Ureter (tissue), 1 donor: ENCODE measurements around the gene GDAP2. TPM values are rescaled to one million over a fixed set of nuclear protein-coding genes. Genes with fewer than 3 reads are reported as not detected.
"Not testable (repeated sequence)": the region's sequence is repeated elsewhere in the genome, so short reads cannot be mapped to it uniquely, and the experiment has no call there.

Experiments
- DNase-seq: peaks from one replicate; pipeline ENCODE4 v3.0.0-alpha.2; 2020; ENCODE audit warnings: low spot score
- total RNA-seq: library from RNA; stranded (reverse); gene quantifications from one replicate; pipeline ENCODE4 v1.2.4, GENCODE V29; 2023
- donor health status: DM: yes; HTN: yes; CAD: no.

GDAP2 gene
- total RNA-seq, 1 donor from 2014 or later: 37.7 TPM

DNA sequence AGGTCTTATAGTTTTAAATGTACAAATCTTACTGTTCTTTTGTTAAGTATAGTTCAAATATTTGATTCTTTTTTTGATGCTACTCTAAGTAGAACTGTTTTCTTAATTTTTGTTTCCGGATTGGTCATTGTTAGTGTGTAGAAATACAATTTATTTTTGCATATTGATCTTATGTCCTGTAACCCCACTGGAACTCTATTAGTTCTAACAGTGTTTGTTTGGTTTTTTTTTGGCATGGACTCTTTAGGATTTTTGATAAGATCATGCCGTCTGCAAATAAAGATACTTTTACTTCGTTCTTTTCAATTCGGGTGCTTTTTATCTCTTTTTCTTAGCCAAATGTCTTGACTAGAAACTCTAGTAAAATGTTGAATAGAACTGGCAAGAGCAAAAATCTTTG is 26.5 kb downstream of the GDAP2 start:
- no peak for DNase-seq

DNA sequence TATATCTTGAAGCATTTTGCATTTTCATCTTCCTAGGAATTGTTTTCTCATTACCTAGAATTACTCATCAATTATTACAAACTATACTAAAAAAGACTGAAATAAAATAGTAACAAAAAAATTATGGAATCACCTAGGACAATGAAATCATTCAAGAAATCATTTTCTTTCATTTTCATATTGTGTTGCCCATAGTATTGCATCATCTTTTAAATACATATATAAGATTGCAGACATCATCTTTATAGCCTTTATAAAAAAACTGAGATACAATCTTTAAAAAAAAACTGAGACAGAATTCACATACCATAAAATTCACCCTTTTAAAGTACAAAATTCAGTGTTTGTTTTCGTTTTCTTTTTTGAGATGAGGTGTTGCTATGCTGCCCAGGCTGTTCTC is 29.6 kb downstream of the GDAP2 start:
- no peak for DNase-seq

- DNase-seq: no peak
Measured at GRCh38 chr1:117897551-117897950, 31.9 kb downstream of the GDAP2 start.

GRCh38 chr1:117895482-117896114 is 33.8 kb downstream of the GDAP2 start:
- peak; percentile 72 for DNase-seq

- DNase-seq: no peak
Measured at GRCh38 chr1:117894078-117894477, 35.3 kb downstream of the GDAP2 start.

DNA sequence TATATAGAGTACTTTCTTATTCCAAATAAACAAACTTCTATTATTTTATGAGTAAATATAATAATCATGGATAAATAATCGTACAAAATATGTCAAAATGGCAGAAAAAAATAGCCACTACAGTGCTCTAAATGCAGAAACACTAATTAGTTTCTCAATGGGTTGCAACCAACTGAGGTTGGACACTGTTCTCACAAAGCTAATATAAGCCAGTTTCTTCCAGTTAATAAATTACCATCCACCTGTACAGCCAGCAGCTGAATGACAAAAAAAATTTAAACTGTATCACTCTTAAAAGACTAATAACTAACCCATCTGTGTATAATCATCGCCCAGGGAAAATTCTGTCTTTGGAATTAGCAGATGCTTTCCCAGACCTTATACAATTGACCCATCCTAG is 36.9 kb downstream of the GDAP2 start:
- no peak for DNase-seq

DNA sequence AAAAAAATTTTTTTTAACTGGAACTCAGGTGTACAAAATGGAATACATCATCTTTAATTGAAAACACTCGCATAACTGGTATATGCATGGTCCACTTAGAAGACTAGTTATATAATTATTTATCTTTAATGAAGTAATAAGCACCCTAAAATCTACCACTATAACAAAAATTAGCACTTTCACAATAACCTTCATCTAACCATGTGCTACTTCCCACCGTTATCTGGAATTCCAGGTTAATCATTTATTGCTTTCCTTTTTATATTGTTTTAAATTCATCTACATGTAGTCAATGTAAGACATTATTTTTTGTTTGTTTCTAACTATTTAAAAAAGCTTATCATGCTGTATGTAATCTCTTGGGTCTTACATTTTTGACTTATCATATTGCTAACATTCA is 39.0 kb downstream of the GDAP2 start:
- DNase-seq: no peak

GRCh38 chr1:117886101-117886795 is 43.2 kb downstream of the GDAP2 start:
- DNase-seq: no peak

DNA sequence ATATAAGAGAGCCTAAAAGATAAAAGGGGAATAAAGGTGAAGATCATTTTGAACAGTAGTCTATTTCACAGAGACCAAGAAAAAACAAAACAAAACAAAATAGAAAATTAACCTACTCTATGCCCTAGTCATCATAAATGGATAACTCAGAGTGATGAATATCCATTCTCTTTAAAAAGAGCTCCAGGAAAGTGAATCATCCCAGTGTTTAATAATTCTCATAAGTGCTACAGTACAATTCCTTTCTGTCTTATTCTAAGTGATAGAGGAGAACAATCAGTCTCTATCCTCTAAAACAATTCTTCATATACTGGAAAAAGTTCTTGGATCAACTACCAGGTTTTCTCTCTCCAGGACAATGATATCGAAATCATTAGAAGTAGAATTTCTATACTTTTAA is 45.8 kb downstream of the GDAP2 start:
- DNase-seq: no peak

GRCh38 chr1:117879284-117879683 is 50.1 kb downstream of the GDAP2 start:
- DNase-seq: no peak

DNA sequence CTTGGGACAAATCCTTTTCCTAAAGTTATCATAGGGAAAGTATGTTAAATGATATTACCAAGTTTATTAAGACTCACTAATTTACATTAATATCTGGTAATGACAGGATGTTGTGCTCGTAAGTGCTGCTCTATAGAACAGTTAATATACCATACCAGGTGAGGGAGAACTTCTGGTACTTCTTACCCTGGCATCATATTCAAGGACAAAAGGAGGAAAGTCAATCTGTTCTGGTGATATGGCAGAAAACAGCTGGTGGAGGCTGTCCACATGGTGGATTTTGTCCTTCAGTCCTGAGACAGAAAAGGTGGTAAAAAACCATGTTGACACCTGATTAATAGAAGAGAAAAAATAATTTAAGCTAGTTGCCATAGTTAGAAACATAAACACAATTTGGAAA is 51.6 kb downstream of the GDAP2 start:
- no peak for DNase-seq

- DNase-seq: no peak
Measured at GRCh38 chr1:117871013-117871412, 58.4 kb downstream of the GDAP2 start.

DNA sequence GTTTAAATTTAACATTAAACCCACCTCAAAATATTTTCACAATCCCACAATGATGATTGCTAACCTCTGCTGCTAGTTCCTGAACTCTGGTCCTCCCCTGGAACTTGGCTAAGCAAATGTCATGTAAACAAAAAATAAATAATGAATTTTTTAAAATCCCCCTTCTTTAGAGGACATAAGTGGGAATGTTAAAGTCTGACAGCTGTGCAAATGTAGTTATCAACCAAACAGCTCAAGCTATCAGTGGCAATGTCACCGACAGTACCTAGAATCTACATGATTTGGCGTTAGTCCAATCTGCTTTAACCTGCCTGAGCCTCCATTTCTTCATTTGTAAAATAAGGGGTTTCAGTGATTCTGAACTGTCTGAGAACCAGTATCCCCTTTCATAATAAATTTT is 67.7 kb downstream of the GDAP2 start:
- no peak for DNase-seq

GRCh38 chr1:117860896-117861610 is 68.4 kb downstream of the GDAP2 start:
- no peak for DNase-seq

DNA sequence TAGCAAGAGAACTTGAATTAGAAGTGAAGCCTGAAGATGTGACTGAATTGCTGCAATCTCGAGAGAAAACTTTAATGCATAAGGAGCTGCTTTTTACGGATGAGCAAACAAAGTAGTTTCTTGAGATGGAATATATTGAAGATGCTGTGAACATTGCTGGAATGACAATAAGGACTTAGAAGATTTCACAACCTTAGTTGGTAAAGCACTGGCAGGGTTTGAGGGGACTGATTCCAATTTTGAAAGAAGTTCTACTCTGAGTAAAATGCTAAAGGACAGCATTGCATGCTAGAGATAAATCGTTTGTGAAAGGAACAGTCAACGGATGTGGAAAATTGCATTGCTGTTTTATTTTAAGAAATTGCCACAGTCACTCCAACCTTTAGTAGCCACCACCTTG is 69.5 kb downstream of the GDAP2 start:
- DNase-seq: no peak

DNA sequence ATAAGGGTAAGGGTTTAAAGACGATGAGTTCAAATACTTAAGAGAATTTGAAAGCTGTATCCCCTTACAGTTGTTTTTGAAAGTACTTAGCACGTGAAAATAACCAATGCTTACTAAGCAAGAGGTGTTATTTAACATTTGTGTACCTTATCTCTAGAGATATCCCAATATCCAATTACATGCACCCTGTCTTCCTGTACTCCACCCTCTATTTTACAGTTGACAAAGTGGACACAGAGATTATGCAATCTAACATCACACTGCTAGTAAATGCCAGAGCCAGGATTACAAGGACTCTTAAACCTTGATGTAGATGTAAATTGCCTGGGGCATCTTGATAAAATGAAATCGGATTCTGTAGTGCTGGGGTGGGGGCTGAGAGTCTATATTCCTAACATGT is 72.0 kb downstream of the GDAP2 start:
- DNase-seq: no peak

- no peak for DNase-seq
Measured at GRCh38 chr1:117852853-117853553, 76.4 kb downstream of the GDAP2 start.

DNA sequence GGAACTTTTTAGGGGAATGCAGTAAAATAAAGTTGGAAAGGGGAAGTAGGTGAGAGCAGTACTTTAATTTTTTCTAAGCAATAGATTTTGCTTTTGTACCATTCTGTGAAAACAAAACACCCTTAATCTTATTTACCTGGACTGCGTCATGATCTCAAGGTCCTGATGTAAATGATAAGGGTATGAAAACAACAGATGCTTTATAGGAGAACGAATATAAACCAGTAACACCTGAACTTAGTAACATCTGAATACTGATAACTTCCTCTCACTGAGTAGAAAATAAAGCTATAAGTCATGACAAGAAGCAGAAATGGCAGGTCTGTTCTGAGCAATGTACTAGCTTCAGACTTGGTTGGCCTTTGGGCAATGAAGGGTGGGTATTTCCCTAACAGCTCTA is 77.7 kb downstream of the GDAP2 start:
- DNase-seq: no peak

DNA sequence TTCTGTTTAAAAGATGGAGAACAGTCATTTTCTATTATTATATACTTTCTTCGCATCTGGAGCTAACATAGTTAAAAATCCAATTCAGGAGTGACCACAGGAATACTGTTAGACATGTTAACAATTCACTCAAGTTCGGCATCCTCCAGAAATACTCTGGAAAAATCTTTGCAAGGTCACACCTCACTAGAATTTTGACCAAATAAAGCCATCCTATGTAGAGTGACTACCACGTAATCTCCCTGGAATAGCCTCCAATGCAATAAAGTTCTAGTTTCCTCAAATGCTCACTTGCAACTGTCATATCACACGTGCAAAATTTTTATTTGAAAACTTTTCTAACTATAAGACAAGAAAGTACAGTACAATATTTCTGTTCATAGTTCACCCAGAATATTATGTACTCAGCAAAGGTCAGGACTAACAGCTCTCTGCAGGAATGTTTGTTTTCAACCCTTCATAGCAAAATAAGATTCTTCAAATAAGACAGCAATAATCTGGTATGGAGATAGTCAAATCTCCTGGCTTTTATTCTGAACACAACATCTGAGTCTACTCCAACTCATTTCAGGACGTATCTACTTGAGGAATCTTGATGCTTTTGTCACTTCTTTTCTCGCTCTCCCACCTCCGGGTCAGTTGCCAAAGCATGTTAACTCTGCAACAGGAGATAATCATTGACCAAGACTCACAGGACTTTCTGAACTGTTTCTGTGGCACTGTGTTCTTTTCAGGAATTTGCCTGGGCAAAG is 82.6 kb downstream of the GDAP2 start:
- DNase-seq: no peak

- not testable (repeated sequence) for DNase-seq
Measured at GRCh38 chr1:117844478-117844877, 84.9 kb downstream of the GDAP2 start.

GRCh38 chr1:117843791-117844190 is 85.6 kb downstream of the GDAP2 start:
- no peak for DNase-seq
